ENCODE measurements around the gene ADGRG7.
"Not testable (repeated sequence)": the region's sequence is repeated elsewhere in the genome, so short reads cannot be mapped to it uniquely, and the experiment has no call there.

ADGRG7 gene, protein sequence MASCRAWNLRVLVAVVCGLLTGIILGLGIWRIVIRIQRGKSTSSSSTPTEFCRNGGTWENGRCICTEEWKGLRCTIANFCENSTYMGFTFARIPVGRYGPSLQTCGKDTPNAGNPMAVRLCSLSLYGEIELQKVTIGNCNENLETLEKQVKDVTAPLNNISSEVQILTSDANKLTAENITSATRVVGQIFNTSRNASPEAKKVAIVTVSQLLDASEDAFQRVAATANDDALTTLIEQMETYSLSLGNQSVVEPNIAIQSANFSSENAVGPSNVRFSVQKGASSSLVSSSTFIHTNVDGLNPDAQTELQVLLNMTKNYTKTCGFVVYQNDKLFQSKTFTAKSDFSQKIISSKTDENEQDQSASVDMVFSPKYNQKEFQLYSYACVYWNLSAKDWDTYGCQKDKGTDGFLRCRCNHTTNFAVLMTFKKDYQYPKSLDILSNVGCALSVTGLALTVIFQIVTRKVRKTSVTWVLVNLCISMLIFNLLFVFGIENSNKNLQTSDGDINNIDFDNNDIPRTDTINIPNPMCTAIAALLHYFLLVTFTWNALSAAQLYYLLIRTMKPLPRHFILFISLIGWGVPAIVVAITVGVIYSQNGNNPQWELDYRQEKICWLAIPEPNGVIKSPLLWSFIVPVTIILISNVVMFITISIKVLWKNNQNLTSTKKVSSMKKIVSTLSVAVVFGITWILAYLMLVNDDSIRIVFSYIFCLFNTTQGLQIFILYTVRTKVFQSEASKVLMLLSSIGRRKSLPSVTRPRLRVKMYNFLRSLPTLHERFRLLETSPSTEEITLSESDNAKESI

GRCh38 chr3:100609305-100609704, at the start of gene ADGRG7:
Gene ADGRG7, plus strand, starts transcription at chr3:100609601. Its CDS starts 256 bp downstream, at chr3:100609857.
- no peak for DNase-seq (ENCODE audit: low read depth, low spot score)

DNA sequence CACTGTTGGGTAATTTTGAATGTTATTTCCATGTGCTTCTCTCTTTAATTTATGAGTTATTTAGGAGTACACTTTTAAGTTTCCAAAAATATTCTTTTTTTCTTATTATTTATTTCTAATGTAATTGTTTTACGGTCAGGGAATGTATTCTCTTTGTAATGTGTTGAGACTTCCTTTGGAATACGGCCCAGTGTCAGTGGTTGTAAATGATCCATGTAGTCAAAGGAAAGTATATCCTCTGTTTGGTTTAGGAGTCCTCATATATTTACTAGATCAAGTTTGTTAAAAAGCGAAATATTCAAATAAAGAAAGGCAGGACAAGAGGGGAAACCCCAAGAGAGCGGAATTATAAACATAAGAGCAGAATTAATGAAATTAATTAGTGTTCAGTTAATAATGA, 49.0 kb upstream of the ADGRG7 start:
- no peak for DNase-seq (ENCODE audit: low read depth, low spot score)

DNA sequence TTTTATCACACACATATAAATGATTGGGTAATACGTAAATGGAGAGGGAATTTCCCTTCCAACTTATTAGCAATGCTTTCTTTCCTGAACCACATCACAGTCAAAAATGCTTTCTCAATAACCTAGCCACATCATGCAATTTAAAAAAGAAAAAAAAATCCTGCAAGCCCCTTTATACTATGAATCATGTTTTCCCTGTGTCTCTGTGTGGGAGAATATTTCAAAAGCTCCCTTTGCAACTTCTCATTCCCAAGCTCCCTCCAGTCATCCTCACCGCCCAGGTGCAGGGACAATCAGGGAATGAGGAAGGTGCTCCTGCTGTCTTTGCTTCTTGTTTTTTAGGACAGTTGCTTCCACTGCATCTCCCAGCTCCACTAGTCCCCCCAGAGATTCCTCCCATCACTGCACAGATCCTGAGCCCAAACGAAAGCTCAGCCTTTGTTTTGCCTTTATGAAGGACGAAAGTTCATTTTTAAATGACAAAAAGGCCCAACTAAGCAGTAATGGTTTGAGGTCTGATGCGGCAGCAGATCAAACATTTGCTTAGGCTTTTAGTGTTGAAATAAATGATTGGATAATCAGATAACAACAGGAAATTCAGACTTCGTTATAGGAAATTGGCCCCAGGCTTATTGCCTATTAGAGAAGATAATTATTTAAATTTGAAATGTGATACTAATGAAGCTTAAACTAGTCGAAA, 47.8 kb upstream of the ADGRG7 start:
- DNase-seq (ENCODE audit: low read depth, low spot score): peak; percentile 22

DNA sequence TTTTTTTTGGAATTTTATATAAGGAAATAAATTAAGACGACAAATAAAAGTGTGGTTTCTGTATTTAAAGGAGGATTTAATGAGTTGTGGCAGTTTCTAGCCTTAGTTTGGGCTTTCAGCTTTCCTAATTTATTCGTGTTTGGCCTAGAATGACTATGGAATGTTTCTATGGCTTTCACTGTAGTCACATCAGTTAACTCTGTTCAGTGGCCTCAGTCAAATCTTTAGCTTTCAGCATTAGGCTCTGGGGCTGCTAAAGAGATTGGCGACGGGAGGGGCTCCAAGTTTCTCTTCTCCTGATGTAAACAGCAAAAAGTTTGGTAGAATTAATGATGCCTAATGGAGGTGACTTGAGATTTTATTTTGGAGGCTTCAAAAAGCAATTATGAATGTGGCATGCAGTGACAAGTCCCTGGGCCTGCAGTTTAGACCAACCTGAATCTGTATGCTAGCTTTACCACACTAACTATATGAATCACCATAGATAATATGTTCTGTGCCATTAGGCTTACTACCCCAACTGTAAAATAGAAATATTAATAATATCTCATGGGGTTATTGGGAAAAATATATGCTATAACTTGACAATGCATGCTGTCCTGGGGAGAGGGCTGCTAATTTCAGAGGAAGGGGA, 47.1 kb upstream of the ADGRG7 start:
- DNase-seq (ENCODE audit: low read depth, low spot score): peak; percentile 7

DNA sequence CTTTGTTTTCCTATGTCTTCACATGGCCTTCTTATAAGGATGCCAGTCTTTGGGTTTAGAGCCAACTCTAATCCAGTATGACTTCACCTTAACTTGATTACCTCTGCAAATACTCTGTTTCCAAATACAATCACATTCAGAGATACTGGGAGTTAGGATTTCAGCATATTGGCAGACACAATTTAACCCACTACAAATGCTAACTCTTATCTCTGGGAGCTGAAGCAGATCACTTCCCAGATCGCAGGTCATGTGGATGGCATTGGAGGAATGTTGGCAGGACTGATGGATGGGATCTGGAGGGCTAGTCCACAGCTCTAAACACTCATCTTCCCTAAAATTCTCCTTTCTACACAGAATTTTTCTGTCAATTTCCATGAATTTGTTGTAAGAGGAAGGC, 46.2 kb upstream of the ADGRG7 start:
- no peak for DNase-seq (ENCODE audit: low read depth, low spot score)

- no peak for DNase-seq (ENCODE audit: low read depth, low spot score)
Observed at GRCh38 chr3:100563652-100564211, 45.7 kb upstream of the ADGRG7 start.

DNA sequence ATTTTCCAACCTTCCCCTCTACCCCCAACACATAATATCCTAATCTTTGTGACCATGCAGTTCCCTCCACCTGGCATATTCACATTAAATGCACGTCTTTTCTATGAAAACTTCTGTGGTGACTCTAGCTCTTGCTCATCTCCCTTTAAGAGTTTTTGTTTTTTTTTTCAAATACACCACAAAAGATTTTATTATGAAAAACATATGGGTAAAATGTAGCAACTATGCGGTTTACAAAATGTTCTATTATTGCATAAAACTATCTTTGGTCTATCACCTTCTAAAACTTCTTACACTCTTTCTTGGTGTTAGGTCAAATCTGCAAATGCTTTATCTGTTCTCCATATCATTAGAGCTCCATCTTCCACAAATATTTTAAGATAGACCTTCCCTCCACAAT, 38.6 kb upstream of the ADGRG7 start:
- no peak for DNase-seq (ENCODE audit: low read depth, low spot score)

GRCh38 chr3:100574536-100574935, 34.9 kb upstream of the ADGRG7 start:
- no peak for DNase-seq (ENCODE audit: low read depth, low spot score)

- DNase-seq (ENCODE audit: low read depth, low spot score): no peak
Observed at GRCh38 chr3:100575704-100576103, 33.7 kb upstream of the ADGRG7 start.

DNA sequence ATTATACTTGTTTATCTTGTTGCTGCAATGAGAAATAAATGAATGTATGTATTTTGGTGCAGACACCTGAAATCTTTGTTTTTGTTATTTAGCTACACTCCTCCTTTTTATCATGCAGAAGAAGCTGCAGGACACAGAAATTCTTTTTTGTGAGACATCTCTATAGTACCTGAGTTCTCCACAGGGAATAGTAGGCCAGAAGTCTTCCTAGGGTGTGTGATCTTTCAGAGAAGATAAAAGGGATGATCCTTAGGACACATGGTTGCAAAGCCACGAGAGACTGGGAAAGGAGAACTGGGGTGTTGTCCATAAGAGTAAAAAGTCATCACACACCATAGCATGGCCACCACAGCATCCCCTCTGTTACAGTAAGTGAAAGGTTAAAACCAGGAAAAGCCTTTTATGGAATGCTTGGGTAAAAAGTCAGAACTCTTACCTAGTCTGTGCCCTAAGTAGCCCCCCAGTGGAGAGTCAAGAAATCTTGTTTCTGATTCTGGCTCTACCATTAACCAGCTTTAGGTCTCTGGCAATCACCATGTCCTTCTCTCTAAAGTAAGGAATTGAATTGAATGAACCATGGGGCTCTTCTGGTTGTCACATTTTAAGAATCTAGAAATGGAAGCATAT, 31.9 kb upstream of the ADGRG7 start:
- DNase-seq (ENCODE audit: low read depth, low spot score): no peak

DNA sequence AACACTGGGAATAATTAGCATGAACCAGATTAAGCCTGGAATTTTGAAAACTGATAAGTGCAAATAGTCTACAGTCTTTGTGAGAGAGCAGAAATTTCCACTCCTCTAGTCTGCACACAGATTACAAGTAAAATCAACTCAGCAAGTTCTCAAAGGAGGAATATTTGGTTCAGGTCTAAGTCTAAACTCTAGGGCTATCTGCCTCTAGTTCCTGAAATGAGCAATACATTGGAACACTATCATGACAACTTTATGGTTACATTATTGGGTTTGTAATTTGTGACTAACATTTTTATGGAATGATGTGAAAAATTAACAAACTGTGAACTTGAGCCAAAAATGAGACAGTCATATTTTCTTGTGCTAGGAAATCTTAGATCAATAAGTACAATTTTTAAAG, 30.8 kb upstream of the ADGRG7 start:
- no peak for DNase-seq (ENCODE audit: low read depth, low spot score)

DNA sequence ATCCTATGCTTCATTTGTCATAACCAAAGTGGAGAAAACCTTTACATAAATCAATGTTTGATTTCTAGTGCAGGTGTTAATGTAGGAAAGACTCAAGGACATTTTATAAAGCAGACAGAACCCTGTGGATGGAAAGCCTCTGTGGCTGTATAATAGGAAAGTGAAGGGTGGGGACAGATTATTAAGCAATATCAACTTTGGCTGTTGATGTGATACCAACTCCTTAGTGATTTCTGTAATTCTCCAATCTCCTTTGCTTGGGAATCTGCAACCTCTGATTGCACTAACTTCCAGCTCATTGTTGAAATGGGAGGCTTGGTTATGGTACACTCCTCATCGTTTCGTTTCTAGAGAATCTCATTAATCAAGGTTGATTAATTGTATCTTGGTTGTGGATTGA, 29.3 kb upstream of the ADGRG7 start:
- DNase-seq (ENCODE audit: low read depth, low spot score): no peak

DNA sequence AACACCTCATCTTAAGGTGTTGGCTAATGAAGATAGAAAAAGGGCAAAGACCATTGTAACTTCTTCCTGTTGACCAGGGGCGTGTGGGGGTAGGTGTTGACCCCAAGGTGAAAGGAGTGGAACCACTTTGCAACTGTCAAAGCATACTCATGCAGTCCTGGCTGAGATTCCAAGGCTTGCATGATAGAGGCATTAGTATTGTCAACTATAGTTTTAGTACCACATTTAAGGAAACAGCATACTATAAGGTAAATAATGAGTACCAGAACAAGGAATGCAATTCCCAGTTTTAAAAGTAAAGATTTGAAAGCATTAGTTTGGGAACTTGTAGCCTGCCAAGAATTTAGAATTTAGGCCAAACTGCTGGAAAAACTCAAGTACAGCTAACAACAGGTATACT, 27.8 kb upstream of the ADGRG7 start:
- no peak for DNase-seq (ENCODE audit: low read depth, low spot score)

DNA sequence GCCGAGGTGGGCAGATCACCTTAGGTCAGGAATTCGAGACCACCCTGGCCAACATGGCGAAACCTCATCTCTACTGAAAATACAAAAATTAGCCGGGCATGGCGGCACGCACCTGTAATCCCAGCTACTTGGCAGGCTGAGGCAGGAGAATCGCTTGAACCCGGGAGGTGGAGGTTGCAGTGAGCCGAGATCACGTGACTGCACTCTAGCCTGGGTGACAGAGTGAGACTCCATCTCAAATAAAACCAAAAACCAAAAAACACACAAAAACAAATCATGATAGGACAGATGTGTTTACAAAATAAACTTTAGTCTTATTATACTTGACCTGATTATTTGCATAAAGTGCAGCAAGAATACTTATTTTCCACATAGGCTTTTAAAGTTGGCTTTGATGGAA, 27.2 kb upstream of the ADGRG7 start:
- DNase-seq (ENCODE audit: low read depth, low spot score): not testable (repeated sequence)

GRCh38 chr3:100584101-100584660, 25.2 kb upstream of the ADGRG7 start:
- no peak for DNase-seq (ENCODE audit: low read depth, low spot score)

DNA sequence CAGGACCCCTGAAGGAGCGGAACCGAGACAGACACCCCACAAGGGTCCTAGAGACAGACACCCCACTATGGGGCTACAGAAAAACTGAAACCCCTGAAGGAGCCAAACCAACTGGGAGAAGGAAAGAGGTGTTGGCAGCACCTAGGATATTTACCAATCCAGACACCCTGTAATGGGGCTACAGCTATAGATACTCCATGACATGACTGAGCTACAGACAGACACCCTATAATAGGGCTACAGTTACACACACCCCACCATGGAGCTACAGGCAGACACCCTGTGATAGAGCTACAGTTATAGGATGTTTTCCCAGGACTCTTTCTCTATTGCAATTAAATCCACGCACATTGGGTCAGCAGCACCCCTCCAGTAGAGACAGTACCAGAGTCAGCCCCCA, 22.6 kb upstream of the ADGRG7 start:
- no peak for DNase-seq (ENCODE audit: low read depth, low spot score)

DNA sequence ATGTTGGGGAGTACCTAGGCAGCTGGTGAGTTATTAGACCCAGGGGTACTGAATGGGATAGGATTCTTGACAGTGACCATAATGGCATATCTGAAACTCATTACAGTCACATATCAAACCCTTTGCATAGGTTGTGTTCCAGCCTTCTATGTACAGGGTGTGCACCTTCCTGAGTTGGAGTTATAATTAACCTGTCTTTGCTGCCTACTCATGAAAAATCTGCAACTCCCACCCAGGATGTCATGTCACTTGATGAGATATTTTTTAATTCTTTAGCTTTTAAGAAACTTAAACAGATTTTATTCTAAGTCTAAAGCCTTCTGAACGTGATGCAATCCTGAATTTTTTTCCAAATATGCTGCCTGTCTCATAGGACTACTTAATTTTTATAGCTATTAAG, 21.1 kb upstream of the ADGRG7 start:
- no peak for DNase-seq (ENCODE audit: low read depth, low spot score)

GRCh38 chr3:100590114-100590839, 19.1 kb upstream of the ADGRG7 start:
- DNase-seq (ENCODE audit: low read depth, low spot score): peak; percentile 81

DNA sequence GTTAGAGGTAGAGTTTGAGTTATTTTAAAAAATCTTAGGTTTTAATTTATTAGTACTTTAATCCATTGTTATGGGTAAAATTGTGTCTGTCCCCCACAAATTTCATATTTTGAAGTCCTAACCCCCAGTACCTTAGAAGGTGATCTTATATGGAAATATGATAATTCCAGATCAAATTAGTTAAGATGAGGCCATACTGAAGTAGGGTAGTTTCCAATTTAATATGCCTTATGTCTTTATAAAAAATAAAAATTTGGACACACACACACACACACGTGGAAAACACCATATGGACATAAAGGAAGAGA, 18.6 kb upstream of the ADGRG7 start:
- no peak for DNase-seq (ENCODE audit: low read depth, low spot score)

- no peak for DNase-seq (ENCODE audit: low read depth, low spot score)
Observed at GRCh38 chr3:100591411-100591810, 18.0 kb upstream of the ADGRG7 start.
